GM13977 (cell line): ENCODE measurements around the gene CLMP.

ENCODE experiments used
- DNase-seq: peaks from one replicate; pipeline ENCODE4 v3.0.0; 2012; ENCODE audit warnings: low spot score
- CTCF ChIP-seq: IDR thresholded peaks from 2 replicates; pipeline ENCODE4 v1.5.1; 2012; ENCODE audit warnings: mild to moderate bottlenecking, control low read depth; ENCODE audit not compliant: insufficient read depth; ENCODE audit errors: extremely low read depth, missing control alignments
- in situ Hi-C: fragments of 300-500 bp; cut with MboI; formaldehyde crosslinking; loops from one replicate; pipeline ENCODE4 v1.12.0; 2022; ENCODE audit warnings: low sequenced_read_pairs, low pct_unique_long_range_greater_than_20kb, mixed read lengths, inconsistent platforms; ENCODE audit not compliant: unreplicated experiment

Gene CLMP

DNA sequence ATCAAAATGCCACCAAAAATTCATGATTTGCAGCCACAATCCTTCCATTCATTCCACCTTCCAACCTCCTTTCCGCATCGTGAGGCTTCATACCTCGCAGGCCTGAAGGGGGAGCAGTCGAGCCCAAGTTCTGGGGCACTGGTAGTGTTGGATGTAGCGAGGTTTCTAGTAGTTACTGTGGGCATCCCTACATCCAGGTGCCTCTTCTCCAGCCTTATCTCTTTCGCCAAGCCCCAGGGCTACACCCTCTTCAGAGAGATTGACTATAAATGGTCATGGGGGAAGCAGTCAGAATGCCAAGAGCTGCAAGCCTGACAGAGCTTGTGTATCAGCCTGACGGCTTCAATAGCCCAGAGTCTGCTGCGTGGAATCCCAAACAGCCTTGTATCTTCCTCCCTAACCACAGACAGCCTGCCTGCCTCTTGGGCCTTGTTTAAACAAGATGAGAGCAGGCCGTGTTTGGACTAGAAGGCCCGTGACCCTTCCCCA is 28.9 kb downstream of the CLMP start:
- peak; percentile 60 for TF ChIP-seq CTCF
- no peak for DNase-seq
- in situ Hi-C loops, result no loop called here

GRCh38 chr11:123164732-123165450 is 30.2 kb downstream of the CLMP start:
- in situ Hi-C loops, result no loop called here
- no peak for TF ChIP-seq CTCF

DNA sequence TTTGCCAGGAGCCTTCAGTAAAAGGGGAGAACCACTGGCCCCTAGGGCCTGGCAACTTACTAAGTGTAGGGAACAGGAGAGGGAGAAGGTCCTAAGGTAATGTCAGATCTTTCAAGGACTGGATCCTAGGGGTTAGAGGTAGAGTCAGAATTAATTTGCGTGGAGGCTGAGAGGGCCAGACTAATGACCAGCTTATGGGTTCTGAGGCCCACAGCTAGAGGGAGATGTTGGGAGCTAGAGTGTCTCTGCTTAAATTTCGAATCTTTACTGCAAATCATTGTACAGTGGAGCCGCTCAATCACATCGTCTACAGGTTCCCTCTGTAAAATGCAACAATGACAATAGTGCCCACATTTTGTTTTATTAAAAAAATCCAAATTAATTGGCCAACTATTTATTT is 31.4 kb downstream of the CLMP start:
- peak; percentile 7 for TF ChIP-seq CTCF

More at GRCh38 chr11:123164732-123165450, 30.2 kb downstream of the CLMP start:
- no peak for DNase-seq

GRCh38 chr11:123161376-123162030 is 33.5 kb downstream of the CLMP start:
- in situ Hi-C loops, result no loop called here
- DNase-seq, result no peak
- TF ChIP-seq CTCF, result no peak

More for the DNA sequence above, 31.4 kb downstream of the CLMP start:
- in situ Hi-C loops, result no loop called here
- DNase-seq, result no peak

GRCh38 chr11:123159183-123159857 is 35.7 kb downstream of the CLMP start:
- no peak for TF ChIP-seq CTCF
- in situ Hi-C loops, result no loop called here

More at GRCh38 chr11:123159183-123159857, 35.7 kb downstream of the CLMP start:
- no peak for DNase-seq
